IPS-20b (cell line): ENCODE measurements around the gene GTPBP3.

Experiments used
- H3K27ac ChIP-seq: one replicate; pipeline ENCODE4 v1.5.1; 2013; ENCODE audit warnings: low read length
- H3K27me3 ChIP-seq: 2 replicates; pipeline ENCODE4 v1.6.1; 2013; ENCODE audit warnings: mild to moderate bottlenecking, low read length, inconsistent platforms; ENCODE audit not compliant: insufficient read depth
- H3K36me3 ChIP-seq: 2 replicates; pipeline ENCODE4 v1.6.1; 2013; ENCODE audit warnings: low read depth, mild to moderate bottlenecking, inconsistent platforms, low read length, moderate library complexity; ENCODE audit not compliant: insufficient read depth
- H3K4me1 ChIP-seq: 2 replicates; pipeline ENCODE4 v1.6.1; 2013; ENCODE audit warnings: mild to moderate bottlenecking, control low read depth, inconsistent platforms, low read length, moderate library complexity; ENCODE audit not compliant: insufficient read depth
- H3K4me3 ChIP-seq: 2 replicates; pipeline ENCODE4 v1.5.1; 2013; ENCODE audit warnings: mild to moderate bottlenecking, low read length, inconsistent platforms
- H3K9ac ChIP-seq: 2 replicates; pipeline ENCODE4 v1.6.1; 2013; ENCODE audit warnings: low read depth, mild to moderate bottlenecking, inconsistent platforms, low read length, moderate library complexity
- H3K9me3 ChIP-seq: 2 replicates; pipeline ENCODE4 v1.6.1; 2013; ENCODE audit warnings: mild to moderate bottlenecking, low read depth, low read length, inconsistent platforms; ENCODE audit not compliant: insufficient read depth

The GTPBP3 gene

DNA sequence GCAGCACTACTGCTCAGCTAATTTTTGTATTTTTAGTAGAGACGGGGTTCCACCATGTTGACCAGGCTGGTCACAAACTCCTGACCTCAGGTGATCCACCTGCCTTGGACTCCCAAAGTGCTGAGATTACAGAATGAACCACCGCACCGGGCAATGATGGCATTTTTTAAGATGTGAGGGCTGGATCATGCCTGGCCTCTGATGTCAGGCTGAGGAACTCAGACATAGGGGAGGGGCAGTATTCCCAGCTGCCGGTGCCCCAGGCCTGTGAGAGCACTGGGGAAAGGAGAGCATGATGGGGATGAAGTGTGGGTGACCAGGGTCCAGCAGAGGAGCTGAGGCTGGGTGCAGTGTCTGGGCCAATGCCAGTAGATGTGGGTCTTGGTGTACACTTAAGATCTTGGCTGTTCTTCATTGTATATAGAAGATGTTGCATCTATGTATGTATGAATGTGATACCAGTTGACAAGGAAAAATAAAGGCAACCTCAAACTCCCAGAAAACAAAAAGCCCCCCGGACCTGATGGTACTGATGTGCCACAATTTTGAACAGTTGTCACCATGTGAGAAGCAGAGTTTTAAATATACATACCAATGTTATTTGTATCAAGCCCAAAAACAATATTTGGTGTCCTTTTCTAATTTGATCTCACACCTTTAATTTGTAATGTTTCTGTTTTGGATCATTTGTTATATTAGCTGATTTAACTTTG lies 43.2 kb downstream of the GTPBP3 start:
- no peaks in the 10 kb centered on the region for H3K27me3 ChIP-seq
- no peaks in the 10 kb centered on the region for H3K36me3 ChIP-seq
- H3K9me3 ChIP-seq = 0 out of 2 replicates have a peak, but pooled peaks cover 4% of the 10 kb centered on the region
- H3K4me3 ChIP-seq = no peak overlapping the region
- peaks cover 12% of the 10 kb centered on the region; the same call in 1 of the 2 replicates for H3K4me1 ChIP-seq
- no peak overlapping the region for H3K9ac ChIP-seq
- no peak overlapping the region for H3K27ac ChIP-seq

- 0 out of 2 replicates have a peak, but pooled peaks cover 3% of the 10 kb centered on the region for H3K4me1 ChIP-seq
- no peak overlapping the region for H3K9ac ChIP-seq
- H3K9me3 ChIP-seq = peaks cover 3% of the 10 kb centered on the region; the same call in 1 of the 2 replicates
- H3K4me3 ChIP-seq = no peak overlapping the region
- no peak overlapping the region for H3K27ac ChIP-seq
- H3K36me3 ChIP-seq = no peaks in the 10 kb centered on the region
- H3K27me3 ChIP-seq = peaks cover 7% of the 10 kb centered on the region; the same call in 1 of the 2 replicates
Observed at GRCh38 chr19:17385878-17386611, 48.7 kb downstream of the GTPBP3 start.

GRCh38 chr19:17389288-17389687 lies 51.9 kb downstream of the GTPBP3 start:
- H3K9ac ChIP-seq = no peak overlapping the region
- H3K27me3 ChIP-seq = peaks cover 7% of the 10 kb centered on the region; the same call in 1 of the 2 replicates
- peaks cover 3% of the 10 kb centered on the region; the same call in 1 of the 2 replicates for H3K9me3 ChIP-seq
- H3K4me1 ChIP-seq = no peaks in the 10 kb centered on the region; the same call in 1 of the 2 replicates
- no peak overlapping the region for H3K27ac ChIP-seq
- H3K36me3 ChIP-seq = no peaks in the 10 kb centered on the region
- no peak overlapping the region for H3K4me3 ChIP-seq

- Histone ChIP-seq H3K4me3 (peak overlapping the region; percentile 86), H3K9ac (peak overlapping the region; percentile 55; the same call in 1 of the 2 replicates), H3K27ac (no peak overlapping the region)
Observed at GRCh38 chr19:17389957-17390664, 52.8 kb downstream of the GTPBP3 start.

GRCh38 chr19:17390665-17391370 lies 53.5 kb downstream of the GTPBP3 start:
- peak overlapping the region; percentile 55; the same call in 1 of the 2 replicates for H3K9ac ChIP-seq
- peaks cover 3% of the 10 kb centered on the region; the same call in 1 of the 2 replicates for H3K4me1 ChIP-seq
- no peak overlapping the region for H3K27ac ChIP-seq
- H3K4me3 ChIP-seq = peak overlapping the region; percentile 86
- peaks cover 3% of the 10 kb centered on the region; the same call in 1 of the 2 replicates for H3K9me3 ChIP-seq
- H3K36me3 ChIP-seq = no peaks in the 10 kb centered on the region
- H3K27me3 ChIP-seq = peaks cover 7% of the 10 kb centered on the region; the same call in 1 of the 2 replicates

More at GRCh38 chr19:17389957-17390664, 52.8 kb downstream of the GTPBP3 start:
- Histone ChIP-seq H3K36me3 (no peaks in the 10 kb centered on the region), H3K4me1 (no peaks in the 10 kb centered on the region; the same call in 1 of the 2 replicates), H3K27me3 (peaks cover 7% of the 10 kb centered on the region; the same call in 1 of the 2 replicates), H3K9me3 (peaks cover 3% of the 10 kb centered on the region; the same call in 1 of the 2 replicates)

DNA sequence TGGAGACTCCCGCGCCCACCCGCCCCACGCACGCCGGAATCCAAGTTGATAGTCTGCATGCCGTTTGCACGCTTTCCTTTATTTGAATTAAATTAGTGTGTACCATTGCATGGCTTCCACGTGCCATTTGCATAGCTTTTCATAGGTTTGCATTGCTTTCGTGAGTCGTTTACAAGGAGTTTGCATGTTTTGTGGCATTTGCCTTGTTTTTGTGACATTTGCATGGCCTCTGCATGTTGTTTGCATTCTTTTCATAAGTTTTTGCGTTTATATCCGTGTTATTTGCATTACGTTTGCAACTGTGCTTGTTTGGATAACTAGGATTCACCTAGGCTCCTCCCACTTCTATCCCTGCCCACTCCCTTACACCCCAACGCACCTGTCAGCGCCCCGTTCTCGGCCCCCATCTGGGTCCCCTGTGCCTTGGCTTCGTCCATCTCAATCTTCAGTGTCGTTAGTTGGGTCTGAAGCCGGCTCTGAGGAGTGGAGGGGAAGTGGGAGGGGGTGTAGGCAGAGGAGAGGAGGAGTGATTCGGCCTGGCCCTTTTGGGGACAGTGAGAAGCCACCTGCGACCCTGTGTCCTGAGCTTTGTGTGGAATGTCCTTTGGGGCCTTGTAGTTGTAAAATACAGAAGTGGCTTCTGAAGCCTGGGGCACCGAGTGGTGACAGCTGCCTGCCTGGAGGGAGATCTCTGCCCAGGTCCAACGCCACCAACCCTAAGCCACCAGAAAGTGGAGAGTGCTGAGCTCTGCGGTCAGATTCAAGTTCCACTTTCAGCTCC lies 54.2 kb downstream of the GTPBP3 start:
- Histone ChIP-seq H3K36me3 (no peaks in the 10 kb centered on the region), H3K9ac (peak overlapping the region; percentile 30; the same call in 1 of the 2 replicates), H3K27ac (no peak overlapping the region), H3K27me3 (peaks cover 7% of the 10 kb centered on the region; the same call in 1 of the 2 replicates), H3K9me3 (peaks cover 3% of the 10 kb centered on the region; the same call in 1 of the 2 replicates), H3K4me1 (peaks cover 3% of the 10 kb centered on the region; the same call in 1 of the 2 replicates), H3K4me3 (peak overlapping the region; percentile 83)
